T-helper 17 cell (primary cell): ENCODE measurements around the gene TAOK3. TPM values are rescaled to one million over a fixed set of nuclear protein-coding genes. Genes with fewer than 3 reads are reported as not detected.
"Not testable (repeated sequence)": the region's sequence is repeated elsewhere in the genome, so short reads cannot be mapped to it uniquely, and the experiment has no call there.

Experiments
- ATAC-seq: fragments of 150-1000 bp; cut with Tn5 transposase; 2 replicates; pipeline ENCODE4 v1.10.0; 2021; ENCODE audit warnings: mild to moderate bottlenecking, moderate library complexity
- DNase-seq, 3 donors: peaks; one replicate each; pipeline versions ENCODE4 v3.0.0 to v3.0.0-alpha.2; 2020 to 2021
- H3K9me3 ChIP-seq: one replicate; pipeline ENCODE4 v1.7.0; 2013; ENCODE audit warnings: low read length, mild to moderate bottlenecking; ENCODE audit not compliant: control insufficient read depth, poor library complexity, severe bottlenecking
- H3K27ac Mint-ChIP-seq: one replicate; pipeline ENCODE4 v1.8.0; 2022; ENCODE audit warnings: mild to moderate bottlenecking, moderate library complexity, mixed read lengths
- H3K27me3 Mint-ChIP-seq: one replicate; pipeline ENCODE4 v1.8.0; 2022; ENCODE audit warnings: mixed read lengths
- H3K36me3 Mint-ChIP-seq: one replicate; pipeline ENCODE4 v1.8.0; 2022; ENCODE audit warnings: low read depth, mixed read lengths
- H3K4me1 Mint-ChIP-seq: one replicate; pipeline ENCODE4 v1.8.0; 2022; ENCODE audit warnings: mild to moderate bottlenecking, mixed read lengths
- H3K4me3 Mint-ChIP-seq: one replicate; pipeline ENCODE4 v1.8.0; 2022; ENCODE audit warnings: mild to moderate bottlenecking, moderate library complexity, mixed read lengths
- total RNA-seq, 4 donors: library from RNA in 2 of 4; stranded (reverse) in 2 of 4; gene quantifications; one replicate each; pipeline ENCODE4 v1.2.3 and lab custom pipeline; 2022 to 2026

TAOK3 gene
- total RNA-seq, 2 donors from 2014 or later: 77.8 to 82.2 TPM

DNA sequence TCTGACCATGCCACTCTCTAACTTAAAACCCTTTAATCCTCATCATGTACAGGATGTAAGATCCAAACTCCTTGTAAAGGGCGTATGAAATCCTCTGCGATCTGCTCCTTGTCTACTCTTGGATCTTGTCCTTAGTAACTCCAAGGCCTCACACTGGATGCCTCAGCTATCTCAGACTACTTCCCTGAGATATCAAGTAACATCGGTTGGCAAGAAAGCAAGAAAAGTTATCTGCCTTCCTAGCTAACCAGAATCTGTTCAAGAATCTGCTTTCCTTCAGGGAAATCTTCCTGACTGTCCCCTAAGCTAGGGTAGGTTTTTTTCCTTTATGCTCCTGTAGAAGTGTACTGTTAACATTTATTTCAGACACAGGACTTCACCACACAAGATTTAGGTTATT, 82.6 kb downstream of the TAOK3 start:
- Mint-ChIP-seq H3K4me3 (no peak overlapping the region), H3K27me3 (no peaks in the 10 kb centered on the region), H3K27ac (peak overlapping the region; percentile 45), H3K4me1 (peaks cover 10% of the 10 kb centered on the region), H3K36me3 (no peaks in the 10 kb centered on the region)
- DNase-seq (no peak), ATAC-seq (no peak)
- no peaks in the 10 kb centered on the region for H3K9me3 ChIP-seq

DNA sequence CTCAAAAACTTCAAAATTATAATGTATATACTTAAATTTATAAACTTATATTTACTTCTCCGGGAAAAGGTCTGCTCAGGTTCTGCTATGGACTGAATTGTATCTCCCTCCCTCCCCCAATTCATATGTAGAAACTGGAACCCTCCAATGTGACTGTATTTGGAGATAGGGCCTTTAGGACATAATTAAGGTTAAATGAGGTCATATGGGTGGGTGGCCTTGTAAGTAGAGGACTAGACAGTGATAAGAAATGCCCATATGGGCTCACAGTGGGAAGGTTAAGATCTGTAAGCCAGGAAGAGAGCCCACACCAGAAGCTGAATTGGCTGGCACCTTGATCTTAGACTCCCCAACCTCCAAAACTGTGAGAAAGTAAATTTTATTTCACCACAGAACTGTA, 84.5 kb downstream of the TAOK3 start:
- H3K9me3 ChIP-seq: no peaks in the 10 kb centered on the region
- ATAC-seq (no peak), DNase-seq (no peak)
- Mint-ChIP-seq H3K4me3 (no peak overlapping the region), H3K27ac (no peak overlapping the region), H3K4me1 (peaks cover 11% of the 10 kb centered on the region), H3K36me3 (peaks cover 5% of the 10 kb centered on the region), H3K27me3 (no peaks in the 10 kb centered on the region)

DNA sequence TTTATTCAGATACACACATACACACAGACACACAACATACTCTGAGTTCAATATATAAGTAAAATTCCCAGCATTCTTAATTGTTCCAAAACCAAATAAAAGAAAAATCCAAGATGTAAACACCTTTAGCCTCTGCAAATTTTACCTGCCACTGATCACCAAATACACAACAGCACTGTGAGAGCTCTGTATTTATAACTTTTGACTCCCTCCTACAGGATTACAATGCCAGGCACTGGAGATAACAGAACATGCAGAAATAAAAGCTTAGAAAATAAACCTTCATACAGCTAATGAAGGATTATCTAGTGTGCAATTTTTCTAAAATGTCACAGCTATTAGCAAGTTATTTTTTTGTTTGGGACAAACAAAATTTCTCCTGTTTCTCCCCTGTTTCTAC, 85.0 kb downstream of the TAOK3 start:
- Mint-ChIP-seq H3K4me1 (peaks cover 11% of the 10 kb centered on the region), H3K27ac (no peak overlapping the region), H3K4me3 (no peak overlapping the region)

DNA sequence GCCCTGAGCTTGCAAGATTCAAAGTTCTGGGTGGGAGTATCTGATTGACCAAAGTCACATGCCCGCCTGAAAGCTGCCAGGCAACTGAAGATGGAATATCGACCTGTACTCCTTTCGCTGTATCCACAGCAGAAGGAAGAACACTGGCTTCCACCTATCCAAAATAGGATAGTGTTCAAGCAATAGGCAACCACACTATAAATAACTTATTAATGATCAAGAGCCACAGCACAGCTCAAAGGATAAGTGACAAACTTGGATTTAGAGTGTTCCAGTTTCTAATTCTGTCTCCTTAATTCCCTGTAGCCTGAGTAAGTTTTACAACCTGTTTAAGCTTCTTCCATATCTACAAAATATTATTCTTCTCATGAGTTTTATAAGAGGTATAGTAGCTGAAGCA, 89.9 kb downstream of the TAOK3 start:
- H3K4me3 Mint-ChIP-seq: no peak overlapping the region
- no peak for ATAC-seq
- H3K27ac Mint-ChIP-seq: no peak overlapping the region
- peaks cover 5% of the 10 kb centered on the region for H3K36me3 Mint-ChIP-seq
- no peak for DNase-seq
- H3K9me3 ChIP-seq: no peaks in the 10 kb centered on the region
- peaks cover 7% of the 10 kb centered on the region for H3K4me1 Mint-ChIP-seq
- H3K27me3 Mint-ChIP-seq: no peaks in the 10 kb centered on the region

More for the DNA sequence above, 85.0 kb downstream of the TAOK3 start:
- DNase-seq (no peak), ATAC-seq (no peak)
- Mint-ChIP-seq H3K27me3 (no peaks in the 10 kb centered on the region), H3K36me3 (peaks cover 5% of the 10 kb centered on the region)
- H3K9me3 ChIP-seq: no peaks in the 10 kb centered on the region

DNA sequence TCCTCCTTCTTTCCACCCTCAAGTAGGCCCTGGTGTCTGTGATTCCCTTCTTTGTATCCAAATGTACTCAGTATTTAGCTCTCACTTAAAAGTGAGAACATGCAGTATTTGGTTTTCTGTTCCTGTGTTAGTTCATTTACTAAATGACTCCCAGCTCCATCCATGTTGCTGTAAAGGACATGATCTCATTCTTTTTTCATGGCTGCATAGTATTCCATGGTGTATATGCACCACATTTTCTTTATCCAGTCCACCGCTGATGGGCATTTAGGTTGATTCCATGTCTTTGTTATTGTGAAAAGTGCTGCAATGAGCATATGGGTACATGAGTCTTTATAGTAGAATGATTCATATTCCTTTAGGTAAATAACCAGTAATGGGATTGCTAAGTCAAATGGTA, 94.4 kb downstream of the TAOK3 start:
- not testable (repeated sequence) for H3K27ac Mint-ChIP-seq, H3K9me3 ChIP-seq, ATAC-seq, H3K4me3 Mint-ChIP-seq, H3K27me3 Mint-ChIP-seq, H3K36me3 Mint-ChIP-seq, DNase-seq
- H3K4me1 Mint-ChIP-seq: peaks cover 10% of the 10 kb centered on the region

DNA sequence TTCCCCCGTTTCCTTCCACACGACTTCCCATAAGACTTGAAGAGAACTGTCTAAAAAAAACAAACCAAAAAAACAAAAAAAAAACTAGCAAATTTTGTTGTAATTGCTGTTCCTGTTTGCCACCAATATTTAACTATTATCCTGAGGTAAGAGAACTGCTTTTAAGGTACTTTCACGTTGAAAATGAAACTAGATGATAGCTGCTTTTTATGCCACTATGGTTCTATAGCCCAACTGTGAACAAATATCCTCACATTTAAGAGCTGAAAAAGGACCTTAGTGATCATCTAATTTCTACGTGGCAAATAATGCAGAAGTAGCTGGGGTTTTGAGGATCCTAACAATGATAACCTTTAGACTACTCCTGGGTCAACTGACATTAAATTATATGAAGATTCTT, 98.6 kb downstream of the TAOK3 start:
- ATAC-seq (no peak), DNase-seq (no peak)
- no peaks in the 10 kb centered on the region for H3K27me3 Mint-ChIP-seq
- peak overlapping the region; percentile 67 for H3K27ac Mint-ChIP-seq
- H3K4me1 Mint-ChIP-seq: peaks cover 17% of the 10 kb centered on the region
- H3K4me3 Mint-ChIP-seq: peak overlapping the region; percentile 9
- H3K36me3 Mint-ChIP-seq: no peaks in the 10 kb centered on the region
- no peaks in the 10 kb centered on the region for H3K9me3 ChIP-seq

DNA sequence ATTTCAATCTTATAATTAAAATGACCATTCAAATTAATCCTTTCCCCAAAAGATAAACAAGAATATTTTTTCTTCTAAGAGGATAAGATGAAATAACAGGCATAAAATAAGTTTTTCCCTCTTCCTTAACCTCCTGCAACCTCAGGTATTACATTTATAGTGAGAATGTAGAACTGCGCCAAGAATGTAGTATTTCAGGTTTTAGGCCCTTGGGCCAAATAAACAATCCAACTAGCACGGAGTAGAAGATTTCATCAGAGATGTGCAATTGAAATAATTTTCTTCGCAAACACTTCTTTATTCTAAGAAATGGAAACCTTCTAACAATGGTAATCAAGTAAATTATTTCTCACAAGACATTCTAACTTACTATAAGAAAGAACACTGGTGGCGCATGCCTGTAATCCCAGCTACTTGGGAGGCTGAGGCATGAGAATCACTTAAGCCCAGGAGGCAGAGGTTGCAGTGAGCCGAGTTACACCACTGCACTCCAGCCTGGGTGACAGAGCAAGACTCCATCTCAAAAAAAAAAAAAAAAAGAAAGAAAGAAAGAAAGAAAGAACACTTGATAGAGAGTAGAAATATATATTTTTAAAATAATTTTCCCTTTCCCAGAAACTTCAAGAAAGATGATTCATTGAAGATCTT, 100.8 kb downstream of the TAOK3 start:
- ATAC-seq (no peak), DNase-seq (no peak)
- no peaks in the 10 kb centered on the region for H3K9me3 ChIP-seq
- Mint-ChIP-seq H3K27me3 (no peaks in the 10 kb centered on the region), H3K4me1 (peaks cover 19% of the 10 kb centered on the region), H3K27ac (peak overlapping the region; percentile 67), H3K4me3 (no peak overlapping the region), H3K36me3 (no peaks in the 10 kb centered on the region)

DNA sequence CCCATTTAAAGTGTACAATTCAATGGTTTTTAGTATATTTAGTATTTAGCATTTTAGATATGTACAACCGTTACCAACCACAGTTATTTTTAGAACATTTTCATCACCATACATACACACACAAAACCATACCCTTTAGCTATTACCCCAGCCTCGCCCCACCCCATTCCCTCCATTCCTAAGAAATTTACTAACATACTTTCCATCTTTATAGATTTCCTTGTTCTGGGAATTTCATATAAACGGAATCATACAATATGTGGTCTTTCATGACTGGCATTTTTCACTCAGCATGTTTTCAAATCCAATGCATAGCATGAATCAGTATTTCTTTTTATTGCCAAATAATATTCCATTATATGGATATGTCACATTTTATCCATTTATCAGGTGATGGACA, 101.5 kb downstream of the TAOK3 start:
- ATAC-seq (no peak), DNase-seq (no peak)
- H3K27ac Mint-ChIP-seq: peak overlapping the region; percentile 67
- peaks cover 18% of the 10 kb centered on the region for H3K4me1 Mint-ChIP-seq
- no peak overlapping the region for H3K4me3 Mint-ChIP-seq
- H3K36me3 Mint-ChIP-seq: no peaks in the 10 kb centered on the region
- no peaks in the 10 kb centered on the region for H3K9me3 ChIP-seq
- no peaks in the 10 kb centered on the region for H3K27me3 Mint-ChIP-seq

DNA sequence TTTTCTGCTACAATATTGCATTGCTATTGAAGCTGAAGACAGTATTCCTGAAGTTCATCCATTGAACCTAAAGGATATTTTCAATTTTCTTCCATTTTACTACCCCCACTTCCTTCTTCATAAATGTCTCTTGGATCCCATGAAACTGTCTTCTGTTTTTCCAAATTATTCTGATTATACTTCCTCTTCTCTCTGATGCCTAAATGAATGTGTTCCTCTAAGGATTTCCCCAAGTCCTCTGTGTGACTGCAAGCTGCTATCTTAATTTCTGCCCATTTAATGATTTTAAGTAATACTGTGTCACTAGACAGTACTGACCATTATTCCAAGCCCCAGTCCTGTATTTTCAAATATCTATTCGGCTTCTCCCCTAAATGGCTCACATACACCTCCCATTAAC, 102.9 kb downstream of the TAOK3 start:
- Mint-ChIP-seq H3K27ac (peak overlapping the region; percentile 2), H3K27me3 (no peaks in the 10 kb centered on the region), H3K4me1 (peaks cover 11% of the 10 kb centered on the region), H3K4me3 (no peak overlapping the region), H3K36me3 (no peaks in the 10 kb centered on the region)
- ATAC-seq (no peak), DNase-seq (no peak)
- H3K9me3 ChIP-seq: no peaks in the 10 kb centered on the region

DNA sequence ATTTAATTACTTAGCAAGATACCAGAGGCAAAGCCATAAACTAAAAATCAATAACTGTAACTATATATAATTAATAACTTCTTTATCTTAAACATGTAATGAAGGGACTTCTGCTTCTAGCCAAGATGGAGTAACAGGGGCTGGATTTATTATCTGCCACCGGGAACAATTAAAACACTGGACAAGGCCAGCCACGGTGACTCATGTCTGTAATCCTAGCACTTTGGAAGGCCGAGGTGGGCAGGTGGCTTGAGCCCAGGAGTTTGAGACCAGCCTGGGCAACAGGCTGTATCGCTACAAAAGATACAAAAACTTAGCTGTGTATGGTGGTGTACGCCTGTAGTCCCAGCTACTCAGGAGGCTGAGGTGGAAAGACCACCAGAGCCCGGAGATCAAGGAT, 113.6 kb downstream of the TAOK3 start:
- no peak for ATAC-seq
- peaks cover 5% of the 10 kb centered on the region for H3K4me1 Mint-ChIP-seq
- H3K27ac Mint-ChIP-seq: no peak overlapping the region
- H3K27me3 Mint-ChIP-seq: no peaks in the 10 kb centered on the region
- DNase-seq: no peak
- H3K4me3 Mint-ChIP-seq: no peak overlapping the region
- H3K36me3 Mint-ChIP-seq: peaks cover 14% of the 10 kb centered on the region
- H3K9me3 ChIP-seq: no peaks in the 10 kb centered on the region

DNA sequence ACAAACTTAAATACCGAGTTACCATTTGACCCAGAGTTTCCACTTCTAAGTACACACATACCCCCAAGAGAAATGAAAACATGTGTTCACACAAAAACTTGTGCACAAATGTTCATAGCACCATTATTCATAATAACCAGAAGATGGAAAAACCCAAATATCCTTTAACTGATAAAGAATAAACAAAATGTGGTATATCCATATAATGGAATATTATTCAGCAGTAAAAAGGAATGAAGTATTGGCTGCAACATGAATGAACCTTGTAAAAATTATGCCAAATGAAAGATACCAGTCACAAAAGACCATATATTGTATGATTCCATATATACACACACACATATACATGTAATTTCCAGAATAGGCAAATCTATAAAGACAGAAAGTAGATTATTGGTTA, 116.4 kb downstream of the TAOK3 start:
- peaks cover 5% of the 10 kb centered on the region for H3K4me1 Mint-ChIP-seq
- no peak overlapping the region for H3K27ac Mint-ChIP-seq
- no peaks in the 10 kb centered on the region for H3K27me3 Mint-ChIP-seq
- no peak overlapping the region for H3K4me3 Mint-ChIP-seq
- DNase-seq (no peak), ATAC-seq (no peak)
- H3K36me3 Mint-ChIP-seq: peaks cover 12% of the 10 kb centered on the region
- H3K9me3 ChIP-seq: no peaks in the 10 kb centered on the region

DNA sequence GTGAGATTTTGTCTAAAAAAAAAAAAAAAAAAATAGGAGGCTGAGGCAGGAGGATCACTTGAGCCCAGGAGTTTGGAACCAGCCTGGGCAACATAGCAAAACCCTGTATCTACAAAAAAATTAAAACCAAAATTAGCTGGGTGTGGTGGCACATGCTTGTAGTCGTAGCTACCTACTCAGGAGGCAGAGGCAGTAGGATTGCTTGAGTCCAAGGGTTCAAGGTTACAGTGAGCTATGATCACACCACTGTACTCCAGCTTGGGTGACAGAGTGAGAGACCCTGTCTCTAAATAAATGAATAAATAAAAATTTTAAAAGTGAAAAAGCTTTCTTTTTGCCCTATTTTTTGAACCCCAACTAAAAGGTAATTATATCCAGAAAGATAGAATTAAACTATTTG, 123.2 kb downstream of the TAOK3 start:
- Mint-ChIP-seq H3K36me3 (peaks cover 7% of the 10 kb centered on the region), H3K4me1 (peaks cover 8% of the 10 kb centered on the region), H3K4me3 (no peak overlapping the region), H3K27me3 (no peaks in the 10 kb centered on the region), H3K27ac (no peak overlapping the region)
- H3K9me3 ChIP-seq: no peaks in the 10 kb centered on the region
- ATAC-seq (no peak), DNase-seq (no peak)

DNA sequence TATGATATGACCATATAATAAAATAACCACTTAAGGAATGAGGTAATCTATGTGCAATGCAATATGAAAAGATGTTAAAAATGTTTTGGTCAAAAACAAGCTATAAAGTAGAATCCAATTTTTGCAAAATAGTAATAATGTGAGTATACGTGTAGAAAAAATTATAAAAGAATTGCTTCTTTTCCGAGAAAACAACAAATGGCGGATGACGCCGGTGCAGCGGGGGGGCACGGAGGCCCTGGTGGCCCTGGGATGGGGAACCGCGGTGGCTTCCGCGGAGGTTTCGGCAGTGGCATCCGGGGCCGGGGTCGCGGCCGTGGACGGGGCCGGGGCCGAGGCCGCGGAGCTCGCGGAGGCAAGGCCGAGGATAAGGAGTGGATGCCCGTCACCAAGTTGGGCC, 126.8 kb downstream of the TAOK3 start:
- not testable (repeated sequence) for H3K4me3 Mint-ChIP-seq, H3K4me1 Mint-ChIP-seq, H3K9me3 ChIP-seq, H3K36me3 Mint-ChIP-seq, H3K27ac Mint-ChIP-seq, ATAC-seq, H3K27me3 Mint-ChIP-seq, DNase-seq

DNA sequence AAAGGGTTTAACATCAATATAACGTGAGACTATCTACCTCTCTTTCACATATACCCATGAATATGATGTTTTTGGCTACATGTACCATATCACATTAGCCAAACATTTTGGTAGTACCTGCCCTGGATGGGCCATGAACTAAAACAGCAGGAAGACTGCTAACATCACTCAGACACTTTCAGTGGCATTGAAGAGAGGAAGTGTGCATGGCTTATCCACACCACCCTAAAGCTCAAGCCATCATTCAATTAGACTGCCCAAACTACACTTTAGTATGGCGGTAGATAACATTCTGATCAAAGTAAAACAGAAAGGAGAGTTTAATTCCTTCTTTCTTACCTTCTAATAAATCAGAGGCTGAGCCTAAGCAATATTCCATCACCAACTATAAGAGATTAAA, 133.8 kb downstream of the TAOK3 start:
- no peaks in the 10 kb centered on the region for H3K27me3 Mint-ChIP-seq
- H3K4me3 Mint-ChIP-seq: no peak overlapping the region
- H3K27ac Mint-ChIP-seq: peak overlapping the region; percentile 79

More for the DNA sequence above, 133.8 kb downstream of the TAOK3 start:
- Mint-ChIP-seq H3K36me3 (peaks cover 10% of the 10 kb centered on the region), H3K4me1 (no peaks in the 10 kb centered on the region)
- DNase-seq (no peak), ATAC-seq (no peak)
- H3K9me3 ChIP-seq: no peaks in the 10 kb centered on the region
